Karpas-422 (cell line): ENCODE results near the gene HUS1B. TPM values are rescaled to one million over a fixed set of nuclear protein-coding genes. Genes with fewer than 3 reads are reported as not detected.
"Not testable (repeated sequence)": the region's sequence is repeated elsewhere in the genome, so short reads cannot be mapped to it uniquely, and the experiment has no call there.

Source experiments
- DNase-seq: peaks from one replicate; pipeline ENCODE4 v3.0.0-alpha.2; 2015
- H2AFZ ChIP-seq: fragments of 200-600 bp; sonication (generic); 2 replicates; pipeline ENCODE4 v1.6.1; 2014; ENCODE audit warnings: antibody characterized with exemption, low read length, mixed read lengths
- H3K27ac ChIP-seq: fragments of 200-600 bp; sonication (generic); 2 replicates; pipeline ENCODE4 v1.5.1; 2014; ENCODE audit warnings: mild to moderate bottlenecking, low read length, moderate library complexity
- H3K27me3 ChIP-seq: fragments of 200-600 bp; sonication (generic); 2 replicates; pipeline ENCODE4 v1.6.1; 2014; ENCODE audit warnings: low read length, mixed read lengths
- H3K36me3 ChIP-seq: fragments of 200-600 bp; sonication (generic); 2 replicates; pipeline ENCODE4 v1.6.1; 2014; ENCODE audit warnings: low read length, mixed read lengths; ENCODE audit not compliant: insufficient read depth
- H3K4me1 ChIP-seq: fragments of 200-600 bp; sonication (generic); 2 replicates; pipeline ENCODE4 v1.6.1; 2014; ENCODE audit warnings: mild to moderate bottlenecking, low read length, mixed read lengths
- H3K4me2 ChIP-seq: fragments of 200-600 bp; sonication (generic); 2 replicates; pipeline ENCODE4 v1.6.1; 2014; ENCODE audit warnings: low read length, low read depth, mild to moderate bottlenecking; ENCODE audit not compliant: poor library complexity, severe bottlenecking
- H3K4me3 ChIP-seq: fragments of 200-600 bp; sonication (generic); 2 replicates; pipeline ENCODE4 v1.5.1; 2014; ENCODE audit warnings: mild to moderate bottlenecking, antibody characterized with exemption, low read length, mixed read lengths
- H3K79me2 ChIP-seq: fragments of 200-600 bp; sonication (generic); 2 replicates; pipeline ENCODE4 v1.6.1; 2014; ENCODE audit warnings: mild to moderate bottlenecking, low read length, mixed read lengths
- H3K9ac ChIP-seq: fragments of 200-600 bp; sonication (generic); 2 replicates; pipeline ENCODE4 v1.6.0; 2014; ENCODE audit warnings: low read length
- H3K9me2 ChIP-seq: fragments of 200-600 bp; sonication (generic), shearing (Covaris generic); replicated peaks from 2 replicates; pipeline ENCODE4 v1.6.0; 2014; ENCODE audit warnings: mild to moderate bottlenecking, low read length, moderate library complexity; ENCODE audit not compliant: insufficient read depth
- H3K9me3 ChIP-seq: fragments of 300-700, 200-600 bp; sonication (generic); 2 replicates; pipeline ENCODE4 v1.6.1; 2014; ENCODE audit warnings: low read length, mixed read lengths
- H4K20me1 ChIP-seq: fragments of 200-600 bp; sonication (generic); 2 replicates; pipeline ENCODE4 v1.6.1; 2014; ENCODE audit warnings: mild to moderate bottlenecking, antibody characterized with exemption, low read length, low read depth; ENCODE audit not compliant: insufficient read depth
- total RNA-seq: library from RNA; depleted of rRNA; stranded (reverse); fragments of >200 nt; shearing (Covaris generic); gene quantifications from 2 replicates; pipeline ENCODE4 v1.2.3, GENCODE V29; 2014; ENCODE audit warnings: low replicate concordance

HUS1B gene
- total RNA-seq, 1 experiment from 2014 or later, result 0.30 TPM

- no peak overlapping the region for H2AFZ ChIP-seq
- H3K9me3 ChIP-seq, result no peaks in the 10 kb centered on the region
- no peaks in the 10 kb centered on the region for H3K79me2 ChIP-seq
- H3K4me1 ChIP-seq, result no peaks in the 10 kb centered on the region
- H3K36me3 ChIP-seq, result no peaks in the 10 kb centered on the region
- no peak overlapping the region for H3K4me2 ChIP-seq
- H4K20me1 ChIP-seq, result no peaks in the 10 kb centered on the region
- H3K4me3 ChIP-seq, result no peak overlapping the region
- no peak overlapping the region for H3K27ac ChIP-seq
- no peaks in the 10 kb centered on the region for H3K9me2 ChIP-seq
- no peak overlapping the region for H3K9ac ChIP-seq
- H3K27me3 ChIP-seq, result no peaks in the 10 kb centered on the region
- no peak for DNase-seq
Measured at GRCh38 chr6:699319-699718, 42.4 kb upstream of the HUS1B start.

GRCh38 chr6:694431-695126, 37.7 kb upstream of the HUS1B start:
- Histone ChIP-seq H3K4me1 (peaks cover 21% of the 10 kb centered on the region), H4K20me1 (peaks cover 15% of the 10 kb centered on the region), H3K79me2 (peaks cover 28% of the 10 kb centered on the region)
- not testable (repeated sequence) for H3K4me3 ChIP-seq, H3K9ac ChIP-seq, H2AFZ ChIP-seq, H3K27ac ChIP-seq, DNase-seq, H3K4me2 ChIP-seq, H3K9me2 ChIP-seq, H3K36me3 ChIP-seq, H3K9me3 ChIP-seq, H3K27me3 ChIP-seq

- Histone ChIP-seq H3K9me2 (no peaks in the 10 kb centered on the region), H3K27me3 (no peaks in the 10 kb centered on the region), H3K36me3 (no peaks in the 10 kb centered on the region), H2AFZ (peak overlapping the region; percentile 100; the same call in 1 of the 2 replicates), H3K9me3 (no peaks in the 10 kb centered on the region), H3K79me2 (peaks cover 34% of the 10 kb centered on the region), H3K4me2 (peak overlapping the region; percentile 95), H3K4me1 (peaks cover 21% of the 10 kb centered on the region), H3K4me3 (peak overlapping the region; percentile 89), H3K9ac (peak overlapping the region; percentile 91), H3K27ac (no peak overlapping the region), H4K20me1 (peaks cover 19% of the 10 kb centered on the region)
- no peak for DNase-seq
Measured at GRCh38 chr6:693723-694009, 36.8 kb upstream of the HUS1B start.

- Histone ChIP-seq H3K4me2 (peak within 1 kb of the TSS; percentile 95), H3K9ac (peak within 1 kb of the TSS; percentile 91), H3K4me3 (peak within 1 kb of the TSS; percentile 89), H3K79me2 (peaks cover 34% of the 10 kb centered on the region), H3K27ac (no peak within 1 kb of the TSS), H3K4me1 (peaks cover 21% of the 10 kb centered on the region), H3K36me3 (no peaks in the 10 kb centered on the region), H4K20me1 (peaks cover 19% of the 10 kb centered on the region), H3K9me2 (no peaks in the 10 kb centered on the region), H2AFZ (peak within 1 kb of the TSS; percentile 100), H3K9me3 (no peaks in the 10 kb centered on the region), H3K27me3 (no peaks in the 10 kb centered on the region)
- DNase-seq, result peak; percentile 93
Measured at GRCh38 chr6:692858-693722, 36.2 kb upstream of the HUS1B start, which contains the start of gene EXOC2. EXOC2 (minus strand) TSS chr6:693139; CDS start chr6:637818, 55,321 bp downstream.

- Histone ChIP-seq H3K27me3 (no peaks in the 10 kb centered on the region), H3K27ac (no peak overlapping the region), H4K20me1 (peaks cover 19% of the 10 kb centered on the region), H3K79me2 (peaks cover 34% of the 10 kb centered on the region), H3K36me3 (no peaks in the 10 kb centered on the region), H2AFZ (peak overlapping the region; percentile 75; the same call in 1 of the 2 replicates), H3K9me3 (no peaks in the 10 kb centered on the region), H3K9me2 (no peaks in the 10 kb centered on the region), H3K4me3 (peak overlapping the region; percentile 89), H3K4me2 (peak overlapping the region; percentile 95), H3K4me1 (peaks cover 21% of the 10 kb centered on the region), H3K9ac (peak overlapping the region; percentile 91)
- DNase-seq, result peak; percentile 82
Measured at GRCh38 chr6:692356-692851, 35.5 kb upstream of the HUS1B start.

- no peak overlapping the region for H3K27ac ChIP-seq
- no peak overlapping the region for H3K4me3 ChIP-seq
- H3K9ac ChIP-seq, result no peak overlapping the region
- no peaks in the 10 kb centered on the region for H3K9me3 ChIP-seq
- DNase-seq, result no peak
- no peaks in the 10 kb centered on the region for H3K36me3 ChIP-seq
- H3K4me2 ChIP-seq, result no peak overlapping the region
- peaks cover 21% of the 10 kb centered on the region for H3K4me1 ChIP-seq
- no peak overlapping the region for H2AFZ ChIP-seq
- no peaks in the 10 kb centered on the region for H3K9me2 ChIP-seq
- peaks cover 36% of the 10 kb centered on the region for H4K20me1 ChIP-seq
- H3K27me3 ChIP-seq, result no peaks in the 10 kb centered on the region
- H3K79me2 ChIP-seq, result peaks cover 51% of the 10 kb centered on the region
Measured at GRCh38 chr6:689223-689622, 32.3 kb upstream of the HUS1B start.

GRCh38 chr6:686497-686896, 29.6 kb upstream of the HUS1B start:
- H3K9me2 ChIP-seq, result no peaks in the 10 kb centered on the region

More at GRCh38 chr6:686497-686896, 29.6 kb upstream of the HUS1B start:
- Histone ChIP-seq H3K79me2 (peaks cover 59% of the 10 kb centered on the region), H3K27me3 (no peaks in the 10 kb centered on the region), H3K4me1 (peaks cover 8% of the 10 kb centered on the region), H3K9me3 (no peaks in the 10 kb centered on the region), H3K9ac (no peak overlapping the region), H3K4me2 (no peak overlapping the region), H4K20me1 (peaks cover 50% of the 10 kb centered on the region), H3K36me3 (no peaks in the 10 kb centered on the region), H3K27ac (no peak overlapping the region), H3K4me3 (no peak overlapping the region), H2AFZ (no peak overlapping the region)
- DNase-seq, result peak; percentile 36
